Measurements from ENCODE around the gene NUDT3. TPM values are rescaled to one million over a fixed set of nuclear protein-coding genes. Genes with fewer than 3 reads are reported as not detected.

The NUDT3 gene
- total RNA-seq, 1 experiment from 2014 or later: 25.2 TPM

DNA sequence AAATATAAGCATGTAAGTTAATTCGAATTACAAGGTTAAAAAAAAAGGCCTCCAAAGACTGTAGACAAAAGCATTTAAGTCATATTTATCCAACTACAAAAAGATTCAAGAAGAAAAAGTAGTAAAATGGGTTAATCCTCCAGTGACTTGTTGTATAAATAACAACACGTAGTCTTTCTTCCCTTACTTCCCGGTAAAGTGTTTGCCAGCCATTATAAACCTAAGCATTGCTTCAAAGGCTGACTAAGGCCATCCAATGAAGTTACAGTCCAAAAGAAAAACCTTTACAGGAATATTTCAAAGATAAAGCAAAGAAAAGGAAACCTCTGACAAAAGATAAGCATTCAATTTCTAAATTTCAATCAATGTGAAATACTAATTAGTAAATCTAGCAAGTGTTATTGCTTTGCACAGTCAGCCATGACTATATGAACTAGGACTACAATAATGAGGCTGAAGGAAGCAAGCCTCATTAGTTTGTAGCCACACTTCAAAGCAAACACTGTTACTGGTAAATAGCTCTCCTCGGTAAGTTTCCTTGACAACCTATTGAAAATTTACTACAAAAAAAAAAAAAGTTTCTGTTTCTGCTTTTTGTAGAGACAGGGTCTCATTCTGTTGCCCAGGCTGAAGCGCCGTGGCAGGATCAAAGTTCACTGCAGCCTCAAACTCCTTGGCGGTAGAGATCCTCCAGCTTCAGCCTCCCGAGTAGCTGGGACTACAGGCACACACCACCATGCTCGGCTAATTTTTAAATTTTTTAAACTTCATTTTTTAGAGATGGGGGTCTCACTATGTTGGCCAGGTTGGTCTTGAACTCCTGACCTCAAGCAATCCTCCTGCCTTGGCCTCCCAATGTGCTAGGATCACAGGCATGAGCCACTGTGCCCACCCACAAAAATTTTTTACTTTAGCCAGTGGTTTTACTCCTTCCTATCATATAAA, 46.0 kb downstream of the NUDT3 start (continued):
- TF ChIP-seq REST (IDR thresholded peaks at IDR 0.05; ENCODE audit: low read depth) (no peak), CBX3 (IDR thresholded peaks at IDR 0.05; ENCODE audit: low read depth) (no peak), ATF3 (IDR thresholded peaks at IDR 0.05) (no peak)

DNA sequence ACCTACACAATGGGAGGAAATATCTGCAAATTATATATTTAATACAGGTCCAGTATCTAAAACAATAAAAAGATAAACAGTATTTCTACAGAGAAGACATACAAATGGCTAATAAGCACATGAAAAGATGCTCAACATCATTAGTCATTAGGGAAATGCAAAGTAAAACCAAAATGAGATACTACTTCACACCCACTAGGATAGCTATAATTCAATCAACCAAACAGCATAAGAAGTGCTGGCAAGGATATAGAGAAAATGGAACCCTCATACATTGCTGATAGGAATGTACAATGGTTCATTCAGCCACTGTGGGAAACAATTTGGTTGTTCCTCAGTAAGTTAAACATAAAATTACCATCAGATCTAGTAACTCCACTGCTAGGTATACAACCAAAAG, 48.7 kb downstream of the NUDT3 start:
- peaks cover 0 to 7% of the 10 kb centered on the region in 2 experiments; a peak in 1 of 4 replicates for H3K4me1 ChIP-seq (ENCODE audit: control insufficient read depth in 1 of 2, insufficient read depth in 2 of 2, low read length in 2 of 2)
- no peaks in the 10 kb centered on the region for H3K9me3 ChIP-seq (ENCODE audit: control insufficient read depth in 1 of 2, insufficient read depth in 1 of 2, low read depth in 1 of 2, low read length in 2 of 2)
- ATAC-seq: no peak
- intact Hi-C loops (cut with micrococcal nuclease): no loop called here
- H3K27me3 ChIP-seq (ENCODE audit: insufficient read depth, low read length): no peaks in the 10 kb centered on the region
- ChIA-PET CTCF (no interaction called here), RAD21 (ENCODE audit: low non-redundant PET in 1 of 2, low total read pairs in 2 of 2, uncharacterized antibody in 2 of 2, unreplicated experiment in 2 of 2) (no interaction called here), POLR2A (no interaction called here)
- peaks cover 17% of the 10 kb centered on the region; the same call in 1 of the 2 replicates for H4K20me1 ChIP-seq (ENCODE audit: insufficient read depth)
- H3K9me2 ChIP-seq (ENCODE audit: insufficient read depth): no peaks in the 10 kb centered on the region
- H3K4me2 ChIP-seq (ENCODE audit: low read length): no peak overlapping the region
- no peak overlapping the region for H3K27ac ChIP-seq (ENCODE audit: low read depth, low read length)
- DNase-seq (ENCODE audit: low read depth, low spot score): no peak
- TF ChIP-seq ZBTB33 (IDR thresholded peaks at IDR 0.05; ENCODE audit: extremely low read depth, insufficient replicate concordance, low read length): no peak
- no peak for TF ChIP-seq EGR1 (IDR thresholded peaks at IDR 0.05; ENCODE audit: low read depth)
- no peak for TF ChIP-seq TCF7L2 (IDR thresholded peaks at IDR 0.05; ENCODE audit: borderline replicate concordance, extremely low read depth, insufficient read depth, insufficient read length)
- no peak for TF ChIP-seq MAX (IDR thresholded peaks at IDR 0.05)
- no peak for TF ChIP-seq EZH2 (IDR thresholded peaks at IDR 0.05)
- TF ChIP-seq SRF (IDR thresholded peaks at IDR 0.05; ENCODE audit: low read depth): no peak
- no peak for TF ChIP-seq SP1 (IDR thresholded peaks at IDR 0.05; ENCODE audit: low read depth)
- no peak overlapping the region for H3K9ac ChIP-seq (ENCODE audit: low read length)
- H3K4me3 ChIP-seq (replicated peaks in 1 of 2; ENCODE audit: low read depth in 1 of 2, low read length in 2 of 2): no peak overlapping the region
- no peak overlapping the region for H2AFZ ChIP-seq (ENCODE audit: low read depth, low read length, poor library complexity, severe bottlenecking)
- BruUV-seq (replicated peaks): no TSS peak
- peaks cover 91% of the 10 kb centered on the region for H3K79me2 ChIP-seq (ENCODE audit: insufficient read depth, low read length)
- peaks cover 0 to 2% of the 10 kb centered on the region in 2 experiments; a peak in 1 of 4 replicates for H3K36me3 ChIP-seq (ENCODE audit: control insufficient read depth in 1 of 2, insufficient read depth in 2 of 2, low read length in 2 of 2)

Measured in HCT116 (cell line).